Measurements from ENCODE around the gene PRDM7. TPM values are rescaled to one million over a fixed set of nuclear protein-coding genes. Genes with fewer than 3 reads are reported as not detected.

PRDM7 gene
- polyA plus RNA-seq, 2 of the 4 experiments (the other 2 are of a cell fraction): not detected

DNA sequence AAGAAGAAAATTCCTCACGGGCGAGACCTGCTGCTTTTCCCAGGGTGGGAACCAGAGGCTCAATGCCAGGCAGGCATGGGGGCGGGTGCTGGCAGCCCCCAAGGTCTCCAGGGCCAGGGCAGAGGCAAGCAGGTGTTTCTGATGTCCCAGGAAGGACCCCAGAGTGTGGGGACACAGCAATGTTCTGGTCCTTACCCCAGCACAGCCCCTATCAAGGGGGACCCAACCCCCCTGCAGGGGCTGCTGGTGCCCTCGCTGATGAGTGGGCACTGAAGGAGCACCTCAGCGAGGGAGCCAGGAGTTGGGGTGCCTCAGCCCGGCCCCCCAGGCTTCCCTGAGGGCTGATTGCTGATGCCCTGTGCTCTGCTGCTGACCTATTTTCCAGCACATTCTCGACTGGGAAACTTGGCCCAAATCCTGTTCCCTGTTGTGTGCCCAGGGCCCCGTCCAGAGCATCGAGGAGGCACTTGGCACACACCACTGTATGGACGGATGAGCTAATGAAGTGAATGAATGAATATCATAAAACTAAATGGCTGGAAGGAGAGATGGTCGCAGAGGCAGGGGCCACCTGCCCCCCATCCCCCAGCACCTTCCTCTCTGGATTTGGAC lies 60.7 kb downstream of the PRDM7 start:
- ATAC-seq (no peak), FAIRE-seq (no peak), DNase-seq (ENCODE audit: low read depth in 1 of 2, low spot score in 1 of 2) (no peak)
- POLR2A ChIA-PET: no interaction called here
- Histone ChIP-seq H3K4me1 (peaks cover 22% of the 10 kb centered on the region), H3K27ac (no peak overlapping the region), H3K9me3 (no peaks in the 10 kb centered on the region), H3K4me2 (no peak overlapping the region), H3K4me3 (no peak overlapping the region)
- no peak for TF ChIP-seq EHF (CRISPR knock-in tag; IDR thresholded peaks at IDR 0.05)
- no peak for TF ChIP-seq MAFK (IDR thresholded peaks at IDR 0.05; ENCODE audit: partially characterized antibody)
- TF ChIP-seq ZNF302 (CRISPR knock-in tag; IDR thresholded peaks at IDR 0.05): no peak
- TF ChIP-seq PHF8 (IDR thresholded peaks at IDR 0.05; ENCODE audit: borderline replicate concordance, low read depth): no peak
- TF ChIP-seq RAD21 (conservative IDR thresholded peaks at IDR 0.05 in 1 of 2, IDR thresholded peaks at IDR 0.05 in 1 of 2): no peak
- TF ChIP-seq, protein P1, sequence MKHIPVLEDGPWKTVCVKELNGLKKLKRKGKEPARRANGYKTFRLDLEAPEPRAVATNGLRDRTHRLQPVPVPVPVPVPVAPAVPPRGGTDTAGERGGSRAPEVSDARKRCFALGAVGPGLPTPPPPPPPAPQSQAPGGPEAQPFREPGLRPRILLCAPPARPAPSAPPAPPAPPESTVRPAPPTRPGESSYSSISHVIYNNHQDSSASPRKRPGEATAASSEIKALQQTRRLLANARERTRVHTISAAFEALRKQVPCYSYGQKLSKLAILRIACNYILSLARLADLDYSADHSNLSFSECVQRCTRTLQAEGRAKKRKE (CRISPR knock-in tag; IDR thresholded peaks at IDR 0.05; ENCODE audit: low read depth): no peak
- no peak for TF ChIP-seq POLR2A (IDR thresholded peaks at IDR 0.05; ENCODE audit: low read length)
- TF ChIP-seq SMC3 (IDR thresholded peaks at IDR 0.05): no peak
- TF ChIP-seq HOXA7 (CRISPR knock-in tag; IDR thresholded peaks at IDR 0.05): no peak
- no peak for TF ChIP-seq HDAC2 (IDR thresholded peaks at IDR 0.05)
- CTCF ChIA-PET: no interaction called here
- WGBS (ENCODE audit: missing lambda C conversion rate): 86% methylated on average over 11 of the region's 11 CpGs

DNA sequence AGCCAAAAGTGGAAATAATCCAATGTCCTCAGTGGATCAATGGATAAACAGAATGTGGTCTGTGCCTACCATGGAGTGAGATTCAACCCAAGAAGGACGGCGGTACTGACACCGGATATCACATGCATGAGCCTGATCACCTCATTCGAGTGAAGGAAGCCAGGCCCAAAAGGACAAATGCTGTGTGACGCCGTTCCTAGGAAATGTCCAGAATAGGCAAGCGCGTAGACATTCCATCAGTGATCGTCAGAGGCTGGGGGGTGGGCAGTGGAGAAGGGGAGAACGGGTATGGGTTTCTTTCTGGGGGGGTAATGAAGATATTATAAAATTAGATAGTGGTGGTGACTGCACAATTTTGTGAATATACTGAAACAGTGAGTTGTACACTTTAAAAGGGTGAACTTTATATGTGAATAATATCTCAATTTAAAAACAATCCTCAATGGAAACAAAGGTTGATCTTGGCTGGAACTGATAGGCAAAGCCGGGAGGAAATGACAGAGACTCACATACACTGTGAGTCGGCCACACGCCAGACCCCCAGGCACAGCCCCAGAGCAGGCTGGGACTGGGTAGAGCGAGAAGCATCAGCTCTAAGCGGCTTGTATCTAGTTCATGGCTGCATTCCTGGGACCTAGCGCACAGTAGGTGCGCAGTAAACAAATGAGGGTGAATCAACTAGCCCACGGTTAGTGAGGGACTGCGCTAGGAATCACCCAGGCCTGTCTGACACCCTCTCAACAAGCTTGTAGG lies 61.4 kb downstream of the PRDM7 start:
- POLR2A ChIA-PET: no interaction called here

More for the DNA sequence above, 61.4 kb downstream of the PRDM7 start:
- TF ChIP-seq FOSB (CRISPR knock-in tag; IDR thresholded peaks at IDR 0.05): no peak
- TF ChIP-seq NFE2L2 (conservative IDR thresholded peaks at IDR 0.05; ENCODE audit: low read length): no peak
- TF ChIP-seq MYC (IDR thresholded peaks at IDR 0.05; ENCODE audit: borderline replicate concordance, low read length): no peak
- TF ChIP-seq HOXA7 (CRISPR knock-in tag; IDR thresholded peaks at IDR 0.05): no peak
- TF ChIP-seq JUN (IDR thresholded peaks at IDR 0.05): no peak
- no peak for TF ChIP-seq FOSL2 (IDR thresholded peaks at IDR 0.05)
- no peak for TF ChIP-seq FOSL2 (CRISPR knock-in tag; IDR thresholded peaks at IDR 0.05)
- no peak for TF ChIP-seq ZSCAN20 (CRISPR knock-in tag; IDR thresholded peaks at IDR 0.05)
- TF ChIP-seq RAD21 (conservative IDR thresholded peaks at IDR 0.05 in 1 of 2, IDR thresholded peaks at IDR 0.05 in 1 of 2): no peak
- TF ChIP-seq, protein P2, sequence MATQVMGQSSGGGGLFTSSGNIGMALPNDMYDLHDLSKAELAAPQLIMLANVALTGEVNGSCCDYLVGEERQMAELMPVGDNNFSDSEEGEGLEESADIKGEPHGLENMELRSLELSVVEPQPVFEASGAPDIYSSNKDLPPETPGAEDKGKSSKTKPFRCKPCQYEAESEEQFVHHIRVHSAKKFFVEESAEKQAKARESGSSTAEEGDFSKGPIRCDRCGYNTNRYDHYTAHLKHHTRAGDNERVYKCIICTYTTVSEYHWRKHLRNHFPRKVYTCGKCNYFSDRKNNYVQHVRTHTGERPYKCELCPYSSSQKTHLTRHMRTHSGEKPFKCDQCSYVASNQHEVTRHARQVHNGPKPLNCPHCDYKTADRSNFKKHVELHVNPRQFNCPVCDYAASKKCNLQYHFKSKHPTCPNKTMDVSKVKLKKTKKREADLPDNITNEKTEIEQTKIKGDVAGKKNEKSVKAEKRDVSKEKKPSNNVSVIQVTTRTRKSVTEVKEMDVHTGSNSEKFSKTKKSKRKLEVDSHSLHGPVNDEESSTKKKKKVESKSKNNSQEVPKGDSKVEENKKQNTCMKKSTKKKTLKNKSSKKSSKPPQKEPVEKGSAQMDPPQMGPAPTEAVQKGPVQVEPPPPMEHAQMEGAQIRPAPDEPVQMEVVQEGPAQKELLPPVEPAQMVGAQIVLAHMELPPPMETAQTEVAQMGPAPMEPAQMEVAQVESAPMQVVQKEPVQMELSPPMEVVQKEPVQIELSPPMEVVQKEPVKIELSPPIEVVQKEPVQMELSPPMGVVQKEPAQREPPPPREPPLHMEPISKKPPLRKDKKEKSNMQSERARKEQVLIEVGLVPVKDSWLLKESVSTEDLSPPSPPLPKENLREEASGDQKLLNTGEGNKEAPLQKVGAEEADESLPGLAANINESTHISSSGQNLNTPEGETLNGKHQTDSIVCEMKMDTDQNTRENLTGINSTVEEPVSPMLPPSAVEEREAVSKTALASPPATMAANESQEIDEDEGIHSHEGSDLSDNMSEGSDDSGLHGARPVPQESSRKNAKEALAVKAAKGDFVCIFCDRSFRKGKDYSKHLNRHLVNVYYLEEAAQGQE (IDR thresholded peaks at IDR 0.05): no peak
- no peak for TF ChIP-seq POLR2A (IDR thresholded peaks at IDR 0.05; ENCODE audit: low read length)
- no peak for TF ChIP-seq FOXS1 (CRISPR knock-in tag; IDR thresholded peaks at IDR 0.05)
- TF ChIP-seq CBX8 (IDR thresholded peaks at IDR 0.05): no peak
- TF ChIP-seq EP300 (IDR thresholded peaks at IDR 0.05): no peak
- TF ChIP-seq NPAS2 (CRISPR knock-in tag; IDR thresholded peaks at IDR 0.05; ENCODE audit: borderline replicate concordance): no peak
- no peak for TF ChIP-seq CHD2 (IDR thresholded peaks at IDR 0.05; ENCODE audit: low read length, partially characterized antibody)
- no peak for TF ChIP-seq CEBPB (IDR thresholded peaks at IDR 0.05)
- no peak for TF ChIP-seq ZC3H11A (IDR thresholded peaks at IDR 0.05)
- TF ChIP-seq ESRRA (IDR thresholded peaks at IDR 0.05; ENCODE audit: borderline replicate concordance, low read length): no peak
- TF ChIP-seq KDM1A (IDR thresholded peaks at IDR 0.05; ENCODE audit: low read depth): no peak
- TF ChIP-seq, protein P3, sequence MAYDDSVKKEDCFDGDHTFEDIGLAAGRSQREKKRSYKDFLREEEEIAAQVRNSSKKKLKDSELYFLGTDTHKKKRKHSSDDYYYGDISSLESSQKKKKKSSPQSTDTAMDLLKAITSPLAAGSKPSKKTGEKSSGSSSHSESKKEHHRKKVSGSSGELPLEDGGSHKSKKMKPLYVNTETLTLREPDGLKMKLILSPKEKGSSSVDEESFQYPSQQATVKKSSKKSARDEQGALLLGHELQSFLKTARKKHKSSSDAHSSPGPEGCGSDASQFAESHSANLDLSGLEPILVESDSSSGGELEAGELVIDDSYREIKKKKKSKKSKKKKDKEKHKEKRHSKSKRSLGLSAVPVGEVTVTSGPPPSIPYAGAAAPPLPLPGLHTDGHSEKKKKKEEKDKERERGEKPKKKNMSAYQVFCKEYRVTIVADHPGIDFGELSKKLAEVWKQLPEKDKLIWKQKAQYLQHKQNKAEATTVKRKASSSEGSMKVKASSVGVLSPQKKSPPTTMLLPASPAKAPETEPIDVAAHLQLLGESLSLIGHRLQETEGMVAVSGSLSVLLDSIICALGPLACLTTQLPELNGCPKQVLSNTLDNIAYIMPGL (CRISPR knock-in tag; IDR thresholded peaks at IDR 0.05; ENCODE audit: borderline replicate concordance): no peak
- Histone ChIP-seq H3K4me1 (peaks cover 15% of the 10 kb centered on the region), H3K27ac (no peak overlapping the region), H3K9me3 (no peaks in the 10 kb centered on the region), H3K4me2 (no peak overlapping the region), H3K4me3 (no peak overlapping the region)
- ATAC-seq (no peak), DNase-seq (ENCODE audit: low read depth in 1 of 2, low spot score in 1 of 2) (no peak), FAIRE-seq (no peak)
- CTCF ChIA-PET: interaction anchor here (0.7 kb wide), 1 partner anchor 310 kb away, joined by 3 read pairs; no protein-coding TSS in a partner anchor
- 92% methylated on average over 19 of the region's 19 CpGs for WGBS (ENCODE audit: missing lambda C conversion rate)
